Activated CD4-positive, alpha-beta T cell treated with anti-CD3 and anti-CD28 coated beads, Interleukin-2, amount 50 U/mL, for 16 hours (primary cell): Measurements from ENCODE around the gene TTC39A.
"Not testable (repeated sequence)": the region's sequence is repeated elsewhere in the genome, so short reads cannot be mapped to it uniquely, and the experiment has no call there.

Experiments
- DNase-seq: peaks from one replicate; pipeline ENCODE4 v3.0.0-alpha.2; 2020

The TTC39A gene

DNA sequence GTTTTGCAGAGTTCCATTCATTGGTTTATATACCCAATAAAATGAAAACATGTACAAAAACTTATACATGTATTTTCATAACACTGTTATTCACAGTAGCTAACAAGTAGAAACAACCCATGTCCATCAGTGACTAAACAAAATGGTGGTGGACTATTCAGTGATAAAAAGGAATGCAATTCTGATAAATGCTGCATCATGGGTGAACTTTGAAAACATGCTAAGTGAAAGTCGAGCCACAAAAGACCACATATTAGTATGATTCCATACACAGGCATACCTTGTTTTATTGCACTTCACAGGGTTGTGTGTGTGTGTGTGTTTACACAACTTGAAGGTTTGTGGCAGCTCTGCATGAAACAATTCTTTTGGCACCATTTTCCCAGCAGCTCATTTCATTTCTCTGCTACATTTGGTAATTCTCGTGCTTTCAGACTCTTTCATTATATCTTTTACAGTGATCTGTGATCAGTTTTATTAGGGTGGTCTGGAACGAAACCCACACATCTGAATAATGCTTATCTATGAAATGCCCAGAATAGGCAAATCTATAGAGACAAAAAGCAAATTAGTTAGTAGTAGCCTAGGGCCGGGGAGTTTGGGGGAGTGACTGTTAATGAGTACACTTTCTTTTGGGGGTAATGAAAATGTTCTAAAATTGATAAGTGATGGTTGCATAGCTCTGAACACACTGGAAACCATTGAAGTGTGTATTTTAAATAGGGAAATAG, 67.0 kb downstream of the TTC39A start:
- no peak for DNase-seq

- no peak for DNase-seq
Measured at GRCh38 chr1:51255331-51255730, 75.0 kb downstream of the TTC39A start.

DNA sequence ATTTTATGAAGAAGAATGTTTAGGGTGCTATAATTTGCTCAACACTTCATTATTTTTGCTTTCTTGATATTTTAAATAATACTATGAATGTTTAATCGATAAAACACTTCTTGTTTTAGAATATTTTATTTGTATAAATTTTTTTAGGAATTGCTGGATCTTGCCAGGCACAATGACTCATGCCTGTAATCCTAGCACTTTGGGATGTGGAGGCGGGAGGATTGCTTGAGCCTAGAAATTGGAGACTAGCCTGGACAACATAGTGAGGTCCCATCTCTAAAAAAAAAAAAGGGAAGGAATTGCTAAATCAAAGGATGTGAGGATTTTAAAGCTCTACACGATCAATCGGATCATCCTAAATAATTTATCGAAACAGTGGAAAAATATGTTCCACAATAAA, 76.7 kb downstream of the TTC39A start:
- DNase-seq, result no peak

DNA sequence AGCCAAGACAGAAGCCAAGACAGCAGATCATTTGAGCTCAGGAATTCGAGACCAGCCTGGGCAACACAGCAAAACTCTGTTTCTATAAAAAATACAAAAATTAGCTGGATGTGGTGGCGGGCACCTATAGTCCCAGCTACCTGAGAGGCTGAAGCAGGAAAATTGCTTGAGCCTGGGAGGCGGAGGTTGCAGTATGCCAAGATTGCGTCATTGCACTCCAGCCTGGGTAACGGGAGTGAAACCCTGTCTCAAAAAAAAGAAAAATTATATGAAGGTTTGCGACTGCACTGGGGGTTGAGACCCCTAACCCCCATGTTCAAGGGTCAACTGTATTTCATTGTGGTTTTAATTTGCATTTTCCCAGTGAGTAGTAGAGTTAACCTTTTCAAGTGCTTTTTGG, 78.0 kb downstream of the TTC39A start:
- DNase-seq, result no peak

DNA sequence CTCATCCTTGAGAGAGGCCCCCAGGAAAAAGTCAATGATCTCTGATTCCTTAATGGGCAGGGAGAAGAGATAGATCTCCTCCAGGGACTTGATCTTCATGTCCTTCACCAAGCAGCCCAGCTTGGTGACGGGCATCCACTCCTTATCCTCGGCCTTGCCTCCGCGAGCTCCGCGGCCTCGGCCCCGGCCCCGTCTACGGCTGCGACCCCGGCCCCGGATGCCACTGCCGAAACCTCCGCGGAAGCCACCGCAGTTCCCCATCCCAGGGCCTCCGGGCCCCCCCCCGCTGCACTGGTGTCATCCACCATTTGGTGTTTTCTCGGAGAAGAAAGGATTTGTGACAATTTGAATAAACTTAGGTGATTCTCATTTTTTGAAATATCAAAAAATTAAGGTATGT, 79.2 kb downstream of the TTC39A start:
- DNase-seq, result not testable (repeated sequence)

- not testable (repeated sequence) for DNase-seq
Measured at GRCh38 chr1:51250729-51251128, 79.6 kb downstream of the TTC39A start.

- no peak for DNase-seq
Measured at GRCh38 chr1:51249445-51249844, 80.9 kb downstream of the TTC39A start.

DNA sequence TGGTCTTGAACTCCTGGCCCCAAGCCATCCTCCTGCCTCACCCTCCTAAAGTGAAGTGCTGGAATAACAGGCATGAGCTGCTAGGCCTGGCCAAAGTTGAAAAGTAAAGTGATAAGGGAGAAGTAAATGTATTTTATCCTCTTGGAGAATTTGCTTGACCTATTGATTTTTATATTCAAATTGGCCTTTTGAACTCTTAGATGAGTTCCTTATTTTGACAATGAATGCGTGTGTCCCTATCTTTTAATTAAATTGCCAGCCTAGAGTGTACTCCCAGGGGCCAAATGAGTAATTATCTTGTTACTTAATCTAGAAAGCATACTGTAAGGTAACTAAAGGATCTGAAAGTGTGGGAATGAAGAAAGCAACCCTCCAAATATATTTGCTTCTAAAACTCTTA, 82.9 kb downstream of the TTC39A start:
- DNase-seq, result no peak

GRCh38 chr1:51247022-51247421, 83.3 kb downstream of the TTC39A start:
- no peak for DNase-seq

DNA sequence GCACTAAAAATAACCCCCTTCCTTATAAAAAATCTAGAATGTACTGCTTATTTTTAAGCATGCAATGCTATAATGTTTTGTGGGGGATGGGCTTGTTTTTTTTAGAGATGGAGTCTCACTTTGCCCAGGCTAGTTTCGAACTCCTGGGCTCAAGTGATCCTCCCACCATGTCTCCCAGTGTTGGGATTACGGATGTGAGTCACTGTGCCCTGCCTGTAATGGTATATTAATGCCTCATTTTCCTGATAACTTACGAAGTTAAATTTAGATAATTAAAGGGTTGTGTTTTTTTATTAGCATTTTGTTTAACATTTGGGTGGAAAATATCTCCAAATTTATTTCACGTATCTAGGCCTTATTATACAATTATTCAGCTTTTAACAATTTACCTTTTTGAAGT, 87.8 kb downstream of the TTC39A start:
- no peak for DNase-seq

DNA sequence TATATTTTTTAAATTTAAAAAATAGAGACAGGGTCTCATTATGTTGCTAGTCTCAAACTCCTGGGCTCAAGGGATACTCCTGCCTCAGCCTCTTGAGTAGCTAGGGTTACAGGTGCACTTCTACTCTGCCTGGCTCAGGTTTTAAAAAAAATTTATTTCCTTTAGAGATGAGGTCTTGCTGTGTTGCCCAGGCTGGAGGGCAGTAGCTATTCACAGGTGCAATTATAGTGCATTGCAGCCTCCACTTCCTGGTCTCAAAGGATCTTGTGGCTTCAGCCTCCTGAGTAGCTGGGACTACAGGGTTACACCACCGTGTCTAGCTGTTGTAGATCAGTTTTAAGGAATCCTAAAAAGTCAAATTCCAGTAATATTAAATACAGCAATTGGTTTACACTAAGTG, 89.2 kb downstream of the TTC39A start:
- no peak for DNase-seq

- DNase-seq, result no peak
Measured at GRCh38 chr1:51240084-51240483, 90.3 kb downstream of the TTC39A start.

DNA sequence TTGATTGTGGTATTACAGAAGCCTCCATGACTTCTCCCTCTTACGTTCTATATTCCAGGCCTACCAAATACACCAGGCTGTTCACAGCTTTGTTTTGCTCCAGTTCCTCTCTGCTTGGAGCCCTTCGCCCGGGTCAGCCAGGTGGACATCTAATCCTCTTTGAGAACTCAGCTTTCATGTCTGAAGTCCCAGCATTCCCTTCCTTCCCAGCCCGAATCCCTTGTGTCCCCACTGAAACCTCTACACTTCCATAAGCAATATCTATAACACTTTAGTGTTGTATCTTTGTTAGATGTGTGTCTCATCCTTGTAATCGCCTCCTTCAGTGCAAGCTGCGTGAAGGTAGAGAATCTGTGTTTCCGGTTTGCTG, 92.3 kb downstream of the TTC39A start:
- no peak for DNase-seq

GRCh38 chr1:51237351-51238033, 92.9 kb downstream of the TTC39A start:
- no peak for DNase-seq
